Activated naive CD8-positive, alpha-beta T cell treated with anti-CD3 and anti-CD28 coated beads, Interleukin-2, amount 10 ng/mL, durations not matched to agents 7 days and 5 days (primary cell): ENCODE results near the gene KCNE2. TPM values are rescaled to one million over a fixed set of nuclear protein-coding genes. Genes with fewer than 3 reads are reported as not detected.
A peak's percentile ranks its signal among the peaks of the same experiment; 100 is the strongest.

ENCODE experiments used
- ATAC-seq: fragments of 150-1000 bp; cut with Tn5 transposase; one replicate; pipeline ENCODE4 v1.10.0; 2021; ENCODE audit warnings: low read depth, moderate library complexity
- POLR2A ChIA-PET: fragments of 350-600 bp; sonication (Branson Sonifier 250); formaldehyde crosslinking; loops from one replicate; lab custom pipeline; 2021; ENCODE audit warnings: antibody characterized with exemption; lab: Charles Lee
- DNase-seq: peaks from one replicate; pipeline ENCODE4 v3.0.0; 2021
- H3K27ac Mint-ChIP-seq: one replicate; pipeline ENCODE4 v1.8.0; 2022; ENCODE audit warnings: mild to moderate bottlenecking, mixed read lengths
- H3K27me3 Mint-ChIP-seq: one replicate; pipeline ENCODE4 v1.8.0; 2022; ENCODE audit warnings: mild to moderate bottlenecking, moderate library complexity, mixed read lengths
- H3K36me3 Mint-ChIP-seq: one replicate; pipeline ENCODE4 v1.8.0; 2021; ENCODE audit warnings: mild to moderate bottlenecking, mixed read lengths
- H3K4me1 Mint-ChIP-seq: one replicate; pipeline ENCODE4 v1.8.0; 2021; ENCODE audit warnings: mixed read lengths
- H3K4me3 Mint-ChIP-seq: one replicate; pipeline ENCODE4 v1.8.0; 2022; ENCODE audit warnings: mild to moderate bottlenecking, moderate library complexity, mixed read lengths
- H3K9me3 Mint-ChIP-seq: one replicate; pipeline ENCODE4 v1.8.0; 2021; ENCODE audit warnings: mixed read lengths
- total RNA-seq, 2 experiments: library from RNA; stranded (reverse); gene quantifications; one replicate each; pipeline ENCODE4 v1.2.3, GENCODE V29; 2021

KCNE2 gene
- total RNA-seq, 2 experiments from 2014 or later, result not detected

DNA sequence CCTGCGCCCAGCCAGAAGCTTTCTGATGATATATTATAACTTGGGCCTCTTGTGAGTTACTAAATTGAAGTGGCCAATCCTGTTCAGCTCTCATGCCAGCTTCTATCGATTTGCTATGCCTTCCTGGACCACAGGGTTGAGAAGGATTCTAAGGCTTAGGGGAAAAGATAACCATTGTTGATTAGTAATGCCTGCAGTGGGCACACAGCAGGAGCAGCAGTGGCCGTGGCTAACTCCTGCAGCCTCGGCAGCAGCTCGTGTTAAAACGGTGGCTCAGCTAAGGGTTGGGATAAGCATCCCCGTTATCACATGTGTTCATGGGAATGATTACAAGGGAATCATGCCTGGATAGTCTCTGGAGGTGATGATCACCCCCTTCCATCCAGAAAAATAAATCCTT is 20.5 kb upstream of the KCNE2 start:
- no peaks in the 10 kb centered on the region for H3K27me3 Mint-ChIP-seq
- ATAC-seq (no peak), DNase-seq (no peak)
- H3K4me1 Mint-ChIP-seq, result peaks cover 11% of the 10 kb centered on the region
- no peak overlapping the region for H3K4me3 Mint-ChIP-seq
- H3K27ac Mint-ChIP-seq, result no peak overlapping the region
- no peaks in the 10 kb centered on the region for H3K9me3 Mint-ChIP-seq
- POLR2A ChIA-PET, result no interaction called here
- no peaks in the 10 kb centered on the region for H3K36me3 Mint-ChIP-seq

DNA sequence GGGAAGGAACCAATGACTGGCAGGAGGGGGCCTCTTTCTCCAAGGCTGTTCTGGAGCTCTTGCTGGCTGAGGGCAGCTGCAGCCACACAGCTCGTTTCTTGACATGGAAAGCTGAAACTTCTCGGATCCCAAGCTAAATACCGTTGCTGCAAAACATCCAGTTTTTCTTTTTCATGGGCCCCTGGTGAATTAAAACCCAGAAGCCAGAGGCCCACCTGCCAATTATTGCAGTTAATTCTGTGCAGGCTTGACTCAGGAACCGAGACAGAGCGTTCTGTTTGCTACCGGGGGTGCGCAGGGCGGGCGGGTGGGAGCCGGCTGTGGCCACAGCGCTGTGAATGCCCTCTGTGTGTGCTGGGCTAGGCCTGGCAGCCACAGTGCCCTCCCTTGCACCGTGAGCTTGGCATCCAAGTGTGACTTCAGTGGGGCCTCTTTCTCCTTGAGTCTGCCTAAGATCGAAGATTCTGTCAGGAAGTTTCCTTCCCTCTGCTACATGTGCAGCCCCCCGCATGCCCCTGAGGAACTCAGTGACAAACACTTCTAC is 19.9 kb upstream of the KCNE2 start:
- POLR2A ChIA-PET, result no interaction called here
- Mint-ChIP-seq H3K4me3 (no peak overlapping the region), H3K9me3 (no peaks in the 10 kb centered on the region), H3K4me1 (peaks cover 11% of the 10 kb centered on the region), H3K27ac (no peak overlapping the region), H3K36me3 (no peaks in the 10 kb centered on the region), H3K27me3 (no peaks in the 10 kb centered on the region)
- ATAC-seq, result no peak
- DNase-seq, result no peak

DNA sequence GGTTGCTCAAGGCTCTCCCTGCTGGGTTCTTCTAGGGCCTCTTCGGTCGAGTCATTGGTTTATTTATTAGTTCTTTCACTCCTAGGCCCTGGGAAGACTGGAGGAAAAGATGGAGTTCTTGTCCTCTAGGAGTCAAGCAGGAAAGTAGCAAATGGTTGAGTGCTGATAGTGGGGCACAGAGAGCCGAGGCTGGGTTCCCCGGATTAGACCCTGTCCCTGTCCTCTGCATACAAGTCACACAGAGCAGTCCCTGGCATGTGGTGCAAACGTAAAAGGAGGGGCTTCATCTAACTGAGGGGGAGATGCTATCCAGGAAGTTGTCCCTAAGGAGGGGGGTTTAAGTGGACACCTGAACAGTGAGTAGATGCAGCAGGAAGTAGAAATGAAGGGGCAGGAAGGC is 19.2 kb upstream of the KCNE2 start:
- Mint-ChIP-seq H3K9me3 (no peaks in the 10 kb centered on the region), H3K27me3 (no peaks in the 10 kb centered on the region), H3K27ac (no peak overlapping the region), H3K36me3 (no peaks in the 10 kb centered on the region), H3K4me3 (no peak overlapping the region), H3K4me1 (peaks cover 11% of the 10 kb centered on the region)
- POLR2A ChIA-PET, result no interaction called here
- DNase-seq, result no peak
- ATAC-seq, result no peak

DNA sequence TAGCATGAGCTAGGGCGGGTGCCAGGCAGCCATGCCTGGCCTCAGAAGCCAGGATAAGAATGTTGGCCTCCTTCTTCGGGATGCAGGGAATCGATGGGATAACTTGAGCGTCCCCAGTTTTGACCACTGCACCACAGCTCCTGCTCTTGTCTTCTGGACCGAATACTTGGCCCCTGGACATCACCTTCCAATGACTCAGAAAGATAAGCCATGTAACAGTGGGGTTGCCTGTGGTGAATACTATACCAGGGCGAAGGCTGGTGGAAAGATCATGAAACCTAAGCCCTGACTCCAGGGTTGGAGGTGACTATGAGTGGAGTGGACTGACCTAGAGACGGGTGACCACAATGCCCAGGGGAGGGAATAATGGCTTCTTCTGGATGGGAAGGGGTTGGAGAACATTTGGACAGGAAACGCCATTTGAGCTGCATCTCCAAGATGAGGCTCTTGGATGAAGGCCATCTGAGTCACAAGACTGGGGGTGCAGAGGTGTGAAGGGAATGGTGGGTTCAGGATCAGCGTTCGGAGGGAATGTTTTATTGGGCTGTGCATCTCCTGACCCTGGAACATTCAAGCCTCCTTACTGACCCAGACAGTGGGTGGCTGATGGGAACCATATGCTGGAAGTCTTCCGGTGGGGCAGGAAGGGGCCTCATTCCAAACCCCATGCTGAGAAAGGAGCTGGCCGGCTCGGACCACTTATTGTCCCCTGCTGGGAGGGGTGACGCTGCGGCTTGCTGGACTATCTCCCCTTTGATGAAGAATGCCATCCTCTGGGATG is 18.5 kb upstream of the KCNE2 start:
- ATAC-seq (no peak), DNase-seq (no peak)
- Mint-ChIP-seq H3K9me3 (no peaks in the 10 kb centered on the region), H3K4me1 (peaks cover 7% of the 10 kb centered on the region), H3K4me3 (no peak overlapping the region), H3K27ac (no peak overlapping the region), H3K27me3 (no peaks in the 10 kb centered on the region), H3K36me3 (no peaks in the 10 kb centered on the region)
- POLR2A ChIA-PET, result interaction anchor here (1.0 kb wide), 1 partner anchor 444 kb away, joined by 3 read pairs; no protein-coding TSS in a partner anchor

DNA sequence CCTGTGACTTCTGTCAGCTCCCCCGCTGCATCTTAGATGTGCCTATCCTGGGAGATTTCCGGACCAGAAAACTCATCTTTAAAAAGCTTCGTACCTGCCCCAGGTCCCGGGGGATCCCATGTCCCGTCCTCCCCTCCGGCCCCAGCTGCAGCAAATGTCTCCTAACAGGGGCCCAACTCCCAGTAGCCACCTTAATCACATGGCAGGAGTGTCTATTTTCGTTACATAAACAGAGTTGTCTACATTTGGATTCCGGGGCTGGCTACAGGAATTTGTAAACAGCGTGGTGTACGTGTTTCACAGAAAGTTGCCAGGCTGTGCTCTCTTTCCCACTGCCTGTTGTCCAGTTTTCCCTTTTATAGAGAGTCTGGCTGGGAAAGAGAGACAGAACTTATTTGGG is 17.9 kb upstream of the KCNE2 start:
- Mint-ChIP-seq H3K27ac (no peak overlapping the region), H3K4me3 (no peak overlapping the region), H3K36me3 (no peaks in the 10 kb centered on the region), H3K9me3 (no peaks in the 10 kb centered on the region), H3K4me1 (peaks cover 4% of the 10 kb centered on the region), H3K27me3 (no peaks in the 10 kb centered on the region)
- DNase-seq (no peak), ATAC-seq (no peak)
- POLR2A ChIA-PET, result interaction anchor here (0.6 to 1.0 kb wide), 2 partner anchors 131 to 445 kb away, joined by 3 to 4 read pairs; no protein-coding TSS in a partner anchor

DNA sequence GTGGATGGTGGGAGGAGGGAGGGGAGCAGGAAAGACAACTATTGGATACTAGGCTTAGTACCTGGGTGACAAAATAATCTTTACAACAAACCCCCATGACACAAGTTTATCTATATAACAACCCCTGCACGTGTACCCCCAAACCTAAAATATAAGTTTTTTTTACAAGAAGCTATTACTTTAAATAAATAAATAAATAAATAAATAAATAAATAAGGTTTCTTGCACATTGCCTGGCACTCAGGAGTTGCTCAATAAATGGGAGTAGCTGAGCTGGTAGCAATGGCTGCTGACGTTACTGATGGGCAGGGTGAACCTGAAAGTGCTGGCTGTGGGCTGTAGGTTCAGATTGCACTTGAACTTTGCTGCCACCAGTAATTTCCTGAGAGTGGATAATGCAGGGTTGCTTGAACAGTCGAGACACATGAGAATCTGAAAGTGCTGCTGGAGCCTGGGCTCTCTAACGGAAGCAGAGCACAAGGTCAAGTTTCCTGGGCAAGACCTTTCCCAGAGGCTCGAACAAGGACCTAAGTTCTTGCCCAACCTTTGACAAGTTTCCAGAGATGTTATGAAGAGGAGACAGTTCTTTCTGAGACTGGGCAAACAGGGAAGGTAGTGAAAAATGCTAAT is 14.8 kb upstream of the KCNE2 start:
- H3K36me3 Mint-ChIP-seq, result no peaks in the 10 kb centered on the region
- peaks cover 2% of the 10 kb centered on the region for H3K27me3 Mint-ChIP-seq
- no peak overlapping the region for H3K27ac Mint-ChIP-seq
- DNase-seq, result no peak
- H3K4me1 Mint-ChIP-seq, result peaks cover 6% of the 10 kb centered on the region
- H3K4me3 Mint-ChIP-seq, result no peak overlapping the region
- ATAC-seq, result no peak
- H3K9me3 Mint-ChIP-seq, result peaks cover 2% of the 10 kb centered on the region
- POLR2A ChIA-PET, result interaction anchor here (0.6 to 1.9 kb wide), 2 partner anchors 403 to 425 kb away, joined by 4 to 16 read pairs; no protein-coding TSS in a partner anchor

DNA sequence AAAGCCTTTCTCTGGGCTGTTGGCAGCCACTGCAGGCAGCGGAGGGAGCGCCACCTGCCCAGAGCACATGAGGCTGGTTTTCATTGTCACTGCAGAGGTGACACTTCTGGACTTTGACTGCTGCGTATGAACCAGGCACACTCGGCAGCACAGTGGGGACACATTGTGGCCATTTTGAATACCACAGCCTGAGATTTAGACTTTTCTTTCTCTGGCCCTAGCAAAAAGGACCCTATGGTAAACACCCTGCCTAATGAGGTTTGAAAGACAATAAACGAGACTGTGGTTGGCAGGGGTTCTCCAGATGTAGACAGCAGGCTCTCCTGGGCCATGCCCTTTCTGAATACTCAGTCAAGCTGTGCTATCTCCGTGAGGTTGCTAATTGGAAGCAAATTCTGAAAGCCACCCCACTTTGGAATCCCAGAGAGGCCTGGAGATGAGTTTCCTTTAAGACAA is 12.0 kb upstream of the KCNE2 start:
- DNase-seq (no peak), ATAC-seq (peak; percentile 65)
- H3K9me3 Mint-ChIP-seq, result peaks cover 2% of the 10 kb centered on the region
- H3K36me3 Mint-ChIP-seq, result no peaks in the 10 kb centered on the region
- H3K4me1 Mint-ChIP-seq, result peaks cover 6% of the 10 kb centered on the region
- H3K4me3 Mint-ChIP-seq, result no peak overlapping the region
- no peak overlapping the region for H3K27ac Mint-ChIP-seq
- H3K27me3 Mint-ChIP-seq, result peaks cover 10% of the 10 kb centered on the region
- POLR2A ChIA-PET, result no interaction called here

DNA sequence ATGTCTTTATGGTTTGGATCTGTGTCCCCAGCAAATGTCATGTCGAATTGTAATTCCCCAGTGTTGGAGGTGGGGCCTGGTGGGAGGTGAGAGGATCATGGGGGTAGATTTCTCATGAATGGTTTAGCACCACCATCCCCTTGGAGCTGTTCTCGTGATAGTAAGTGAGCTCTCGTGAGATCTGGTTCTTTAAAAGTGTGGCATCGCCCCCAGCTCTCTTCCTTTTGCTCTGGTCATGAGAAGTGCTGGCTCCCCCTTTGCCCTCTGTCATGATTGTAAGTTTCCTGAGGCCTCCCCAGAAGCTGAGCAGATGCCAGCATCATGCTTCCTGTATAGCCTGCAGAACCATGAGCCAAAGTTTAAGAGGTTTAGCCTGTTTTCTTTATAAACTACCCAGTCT is 11.2 kb upstream of the KCNE2 start:
- Mint-ChIP-seq H3K27ac (no peak overlapping the region), H3K36me3 (no peaks in the 10 kb centered on the region), H3K4me3 (no peak overlapping the region), H3K27me3 (peaks cover 16% of the 10 kb centered on the region), H3K9me3 (peaks cover 2% of the 10 kb centered on the region), H3K4me1 (peaks cover 6% of the 10 kb centered on the region)
- no peak for ATAC-seq
- DNase-seq, result no peak
- POLR2A ChIA-PET, result no interaction called here

DNA sequence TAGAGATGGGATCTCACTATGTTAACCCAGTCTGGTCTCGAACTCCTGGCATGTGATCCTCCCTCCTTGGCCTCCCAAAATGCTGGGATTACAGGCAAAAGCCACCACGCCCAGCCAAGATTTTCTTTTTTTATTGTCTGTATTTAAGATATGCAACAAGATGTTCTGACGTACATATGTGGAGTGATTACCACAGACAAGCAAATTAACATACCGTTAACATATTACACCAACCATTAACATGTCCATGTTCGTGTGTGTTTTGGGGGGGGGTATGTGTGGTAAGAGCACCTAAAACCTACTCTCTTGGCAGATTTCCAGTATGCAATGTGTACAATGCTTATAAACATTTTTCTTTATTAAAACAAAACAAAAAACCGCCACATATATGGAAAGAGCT is 10.6 kb upstream of the KCNE2 start:
- Mint-ChIP-seq H3K27ac (no peak overlapping the region), H3K4me1 (peaks cover 2% of the 10 kb centered on the region), H3K27me3 (peaks cover 21% of the 10 kb centered on the region), H3K36me3 (no peaks in the 10 kb centered on the region), H3K4me3 (no peak overlapping the region), H3K9me3 (peaks cover 2% of the 10 kb centered on the region)
- DNase-seq (no peak), ATAC-seq (no peak)
- POLR2A ChIA-PET, result no interaction called here

DNA sequence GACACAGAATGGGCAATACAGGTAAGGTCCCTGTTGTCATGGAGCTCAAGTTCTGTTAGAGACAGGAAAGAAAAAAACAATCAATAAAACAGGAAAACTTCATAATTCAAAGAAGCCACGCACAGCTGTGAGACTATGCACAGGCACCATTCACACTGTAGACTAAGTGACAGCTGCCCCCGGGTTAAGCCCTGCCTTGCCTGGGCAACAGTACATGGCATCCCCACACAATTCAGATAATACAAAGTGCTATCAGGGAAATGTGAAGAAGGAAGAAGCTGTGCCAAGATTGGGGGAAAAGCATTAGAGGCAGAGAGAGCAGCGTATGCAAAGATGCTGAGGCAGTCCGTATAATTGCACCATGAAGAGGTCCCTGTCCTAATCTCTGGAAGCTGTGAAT is 9.0 kb upstream of the KCNE2 start:
- DNase-seq (no peak), ATAC-seq (no peak)
- Mint-ChIP-seq H3K4me3 (no peak overlapping the region), H3K4me1 (peaks cover 2% of the 10 kb centered on the region), H3K27ac (no peak overlapping the region), H3K27me3 (peaks cover 38% of the 10 kb centered on the region), H3K9me3 (peaks cover 2% of the 10 kb centered on the region), H3K36me3 (no peaks in the 10 kb centered on the region)
- POLR2A ChIA-PET, result no interaction called here

DNA sequence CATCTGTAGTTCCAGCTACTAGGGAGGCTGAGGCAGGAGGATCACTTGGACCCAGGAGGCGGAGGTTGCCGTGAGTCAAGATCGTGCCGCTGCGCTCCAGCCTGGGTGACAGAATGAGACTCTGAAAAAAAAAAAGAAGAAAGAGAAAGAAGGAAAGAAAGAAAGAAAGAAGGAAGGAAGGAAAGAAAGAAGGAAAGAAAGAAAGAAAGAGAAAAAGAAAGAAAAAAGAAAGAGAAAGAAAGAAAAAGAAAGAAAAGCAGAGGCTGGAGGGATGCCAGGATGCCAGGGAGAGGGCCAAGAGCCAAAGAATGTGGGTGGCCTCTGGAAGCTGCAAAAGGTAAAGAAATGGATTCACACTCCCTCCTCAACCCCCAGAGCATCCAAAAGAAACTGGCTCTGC is 8.2 kb upstream of the KCNE2 start:
- peaks cover 38% of the 10 kb centered on the region for H3K27me3 Mint-ChIP-seq
- no peak overlapping the region for H3K27ac Mint-ChIP-seq
- no peak for DNase-seq
- POLR2A ChIA-PET, result no interaction called here
- H3K36me3 Mint-ChIP-seq, result no peaks in the 10 kb centered on the region
- peaks cover 2% of the 10 kb centered on the region for H3K9me3 Mint-ChIP-seq
- no peak for ATAC-seq
- H3K4me3 Mint-ChIP-seq, result no peak overlapping the region
- peaks cover 2% of the 10 kb centered on the region for H3K4me1 Mint-ChIP-seq

DNA sequence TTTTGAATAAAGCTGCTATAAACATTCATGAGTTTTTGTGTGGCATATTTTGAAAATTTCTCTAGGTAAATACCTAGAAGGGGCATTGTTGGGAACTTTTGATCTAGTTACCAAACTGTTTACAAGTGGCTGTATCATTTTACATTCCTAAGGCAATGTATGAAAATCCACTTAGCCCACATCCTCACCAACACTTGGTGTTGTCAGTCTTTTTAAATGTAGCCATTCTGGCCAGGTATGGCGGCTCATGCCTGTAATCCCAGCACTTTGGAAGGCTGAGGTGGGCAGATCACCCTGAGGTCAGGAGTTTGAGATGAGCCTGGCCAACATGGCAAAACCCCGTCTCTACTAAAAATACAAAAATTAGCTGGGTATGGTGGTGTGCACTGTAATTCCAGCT is 5.9 kb upstream of the KCNE2 start:
- Mint-ChIP-seq H3K27me3 (peaks cover 41% of the 10 kb centered on the region), H3K4me1 (peaks cover 8% of the 10 kb centered on the region), H3K4me3 (no peak overlapping the region), H3K9me3 (no peaks in the 10 kb centered on the region), H3K27ac (no peak overlapping the region), H3K36me3 (no peaks in the 10 kb centered on the region)
- ATAC-seq (no peak), DNase-seq (no peak)
- POLR2A ChIA-PET, result no interaction called here

DNA sequence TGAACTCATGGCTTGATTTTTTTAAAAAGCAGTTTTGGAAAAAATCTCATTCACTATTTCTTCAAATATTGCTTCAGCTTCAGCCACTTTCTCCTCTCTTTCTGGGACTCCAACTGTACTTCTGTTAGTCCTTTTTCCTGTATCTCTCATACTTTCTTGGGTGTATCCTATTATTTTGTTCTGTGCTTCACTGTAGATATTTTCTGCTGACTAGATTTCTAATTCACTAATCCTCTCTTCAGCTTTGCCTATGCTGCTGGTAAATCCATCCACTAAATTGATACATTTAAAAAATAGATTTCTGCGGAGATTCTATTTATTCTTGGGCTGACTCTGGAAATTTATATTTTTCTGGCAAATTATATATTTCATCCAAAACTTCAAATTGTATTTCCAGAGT is 4.9 kb upstream of the KCNE2 start:
- H3K9me3 Mint-ChIP-seq, result no peaks in the 10 kb centered on the region
- peaks cover 40% of the 10 kb centered on the region for H3K27me3 Mint-ChIP-seq
- H3K4me1 Mint-ChIP-seq, result peaks cover 6% of the 10 kb centered on the region
- no peak for DNase-seq
- H3K27ac Mint-ChIP-seq, result no peak overlapping the region
- no peak for ATAC-seq
- no peaks in the 10 kb centered on the region for H3K36me3 Mint-ChIP-seq
- POLR2A ChIA-PET, result no interaction called here
- H3K4me3 Mint-ChIP-seq, result no peak overlapping the region
